Common myeloid progenitor, CD34-positive (primary cell): Measurements from ENCODE around the gene DPH7.
A peak's percentile ranks its signal among the peaks of the same experiment; 100 is the strongest.
"Not testable (repeated sequence)": the region's sequence is repeated elsewhere in the genome, so short reads cannot be mapped to it uniquely, and the experiment has no call there.

Experiments used
- CTCF ChIA-PET: fragments of 350-600 bp; sonication (Branson Sonifier 250); formaldehyde crosslinking; loops from one replicate; lab custom pipeline; 2021; ENCODE audit warnings: antibody characterized with exemption; lab: Charles Lee
- POLR2A ChIA-PET: fragments of 350-600 bp; sonication (Branson Sonifier 250); formaldehyde crosslinking; loops from one replicate; lab custom pipeline; 2021; ENCODE audit warnings: antibody characterized with exemption; lab: Charles Lee
- DNase-seq, 3 donors: peaks; one replicate each; pipeline versions ENCODE4 v3.0.0 to v3.0.0-alpha.2; 2013
- H3K27ac ChIP-seq, 2 experiments: 1 replicate in 1 of 2; 2 replicates in 1 of 2; pipeline ENCODE4 v1.7.0; 2013; ENCODE audit warnings: inconsistent platforms in 2 of 2, low read length in 2 of 2, mild to moderate bottlenecking in 2 of 2, low read depth in 1 of 2, moderate library complexity in 1 of 2; ENCODE audit not compliant: severe bottlenecking in 2 of 2, insufficient read depth in 1 of 2, poor library complexity in 1 of 2
- H3K27me3 ChIP-seq, 5 experiments: replicated peaks in 2 of 5; 1 replicate in 3 of 5; 2 replicates in 2 of 5; pipeline versions ENCODE4 v1.6.1 to v1.7.0; 2013; ENCODE audit warnings: low read length in 4 of 5, mild to moderate bottlenecking in 2 of 5, moderate library complexity in 2 of 5, inconsistent platforms in 1 of 5; ENCODE audit not compliant: insufficient read depth in 5 of 5, control insufficient read depth in 4 of 5
- H3K36me3 ChIP-seq, 4 experiments: 1 replicate in 2 of 4; 2 replicates in 2 of 4; pipeline versions ENCODE4 v1.6.1 to v1.7.0; 2013; ENCODE audit warnings: low read length in 3 of 4, control low read depth in 1 of 4, mild to moderate bottlenecking in 1 of 4; ENCODE audit not compliant: control insufficient read depth in 4 of 4, insufficient read depth in 4 of 4
- H3K4me1 ChIP-seq, 4 experiments: 1 replicate in 3 of 4; 2 replicates in 1 of 4; pipeline versions ENCODE4 v1.6.1 to v1.7.1; 2013; ENCODE audit warnings: low read length in 3 of 4, mild to moderate bottlenecking in 3 of 4, control low read depth in 1 of 4, inconsistent platforms in 1 of 4, moderate library complexity in 1 of 4; ENCODE audit not compliant: control insufficient read depth in 4 of 4, insufficient read depth in 4 of 4; ENCODE audit errors: control extremely low read depth in 1 of 4
- H3K4me3 ChIP-seq, 7 experiments: 1 replicate in 4 of 7; 2 replicates in 3 of 7; pipeline versions ENCODE4 v1.5.1 to v1.7.0; 2013; ENCODE audit warnings: mild to moderate bottlenecking in 7 of 7, low read length in 6 of 7, moderate library complexity in 6 of 7, inconsistent platforms in 2 of 7, low read depth in 2 of 7, control low read depth in 1 of 7; ENCODE audit not compliant: insufficient read depth in 4 of 7, control insufficient read depth in 1 of 7; ENCODE audit errors: extremely low read depth in 1 of 7
- H3K9me3 ChIP-seq, 5 experiments: 1 replicate in 4 of 5; 2 replicates in 1 of 5; pipeline versions ENCODE4 v1.6.1 to v1.7.1; 2013; ENCODE audit warnings: low read length in 4 of 5, mild to moderate bottlenecking in 2 of 5, inconsistent platforms in 1 of 5, low read depth in 1 of 5, moderate library complexity in 1 of 5; ENCODE audit not compliant: control insufficient read depth in 4 of 5, insufficient read depth in 2 of 5; ENCODE audit errors: control extremely low read depth in 1 of 5
- WGBS: methylation state at CpG from one replicate; pipeline ENCODE4 v1.1.5; 2013; ENCODE audit not compliant: insufficient coverage; 5-methylcytosine and 5-hydroxymethylcytosine counted together

Gene DPH7

GRCh38 chr9:137521405-137521985, 57.2 kb downstream of the DPH7 start:
- Histone ChIP-seq H3K9me3 (no peaks in the 10 kb centered on the region), H3K4me3 (no peak overlapping the region), H3K27ac (no peak overlapping the region), H3K27me3 (no peaks in the 10 kb centered on the region), H3K4me1 (no peaks in the 10 kb centered on the region), H3K36me3 (peaks cover 0 to 4% (median 0%) of the 10 kb centered on the region in 4 experiments)
- ChIA-PET CTCF (interaction anchor here (1.3 kb wide), 1 partner anchor 12 kb away, joined by 4 read pairs; no protein-coding TSS in a partner anchor), POLR2A (no interaction called here)
- no peak for DNase-seq
- over 99% methylated on average over 18 of the region's 18 CpGs for WGBS

- ChIA-PET POLR2A (interaction anchor here (0.7 kb wide), 1 partner anchor 103 kb away, joined by 4 read pairs; no protein-coding TSS in a partner anchor), CTCF (interaction anchor here (1.3 kb wide), 1 partner anchor 12 kb away, joined by 4 read pairs; no protein-coding TSS in a partner anchor)
- no peak for DNase-seq
- Histone ChIP-seq H3K27me3 (no peaks in the 10 kb centered on the region), H3K4me1 (no peaks in the 10 kb centered on the region), H3K9me3 (no peaks in the 10 kb centered on the region), H3K27ac (no peak overlapping the region), H3K36me3 (peaks cover 0 to 4% (median 0%) of the 10 kb centered on the region in 4 experiments), H3K4me3 (no peak overlapping the region)
- WGBS, result 97% methylated on average over 23 of the region's 30 CpGs
These were observed 57.9 kb downstream of the DPH7 start for GRCh38 chr9:137520614-137521404.

- WGBS, result 94% methylated on average over 7 of the region's 10 CpGs
- Histone ChIP-seq H3K27me3 (no peaks in the 10 kb centered on the region), H3K27ac (no peak overlapping the region), H3K4me1 (no peaks in the 10 kb centered on the region), H3K9me3 (no peaks in the 10 kb centered on the region), H3K36me3 (peaks cover 0 to 4% (median 0%) of the 10 kb centered on the region in 4 experiments), H3K4me3 (no peak overlapping the region)
- CTCF ChIA-PET, result no interaction called here
- POLR2A ChIA-PET, result no interaction called here
- no peak for DNase-seq
These were observed 59.2 kb downstream of the DPH7 start for GRCh38 chr9:137519553-137519952.

- POLR2A ChIA-PET, H3K9me3 ChIP-seq, H3K4me1 ChIP-seq, H3K27ac ChIP-seq, CTCF ChIA-PET, H3K27me3 ChIP-seq, H3K36me3 ChIP-seq, H3K4me3 ChIP-seq: not testable (repeated sequence)
- 98% methylated on average over 13 of the region's 13 CpGs for WGBS
- DNase-seq, result peak in 1 of 3 donors; percentile 23
These were observed 59.9 kb downstream of the DPH7 start for GRCh38 chr9:137518661-137519459.

- no peaks in the 10 kb centered on the region for H3K9me3 ChIP-seq
- WGBS, result 95% methylated on average over 9 of the region's 10 CpGs
- no peak for DNase-seq
These were observed 62.4 kb downstream of the DPH7 start for GRCh38 chr9:137516144-137516917.

GRCh38 chr9:137515338-137515724, 63.4 kb downstream of the DPH7 start:
- H3K4me1 ChIP-seq, result no peaks in the 10 kb centered on the region
- H3K36me3 ChIP-seq, result peaks cover 0 to 4% (median 0%) of the 10 kb centered on the region in 4 experiments
- no peaks in the 10 kb centered on the region for H3K27me3 ChIP-seq
- no peak for DNase-seq
- 96% methylated on average over 14 of the region's 23 CpGs for WGBS
- POLR2A ChIA-PET, result no interaction called here
- H3K4me3 ChIP-seq, result no peak overlapping the region
- H3K27ac ChIP-seq, result no peak overlapping the region
- no peaks in the 10 kb centered on the region for H3K9me3 ChIP-seq
- CTCF ChIA-PET, result no interaction called here

More at GRCh38 chr9:137516144-137516917, 62.4 kb downstream of the DPH7 start:
- Histone ChIP-seq H3K27ac (no peak overlapping the region), H3K4me3 (no peak overlapping the region), H3K27me3 (no peaks in the 10 kb centered on the region), H3K4me1 (no peaks in the 10 kb centered on the region), H3K36me3 (peaks cover 0 to 4% (median 0%) of the 10 kb centered on the region in 4 experiments)
- CTCF ChIA-PET, result no interaction called here
- POLR2A ChIA-PET, result no interaction called here
